ENCODE results near the gene LRRC8E. TPM values are rescaled to one million over a fixed set of nuclear protein-coding genes. Genes with fewer than 3 reads are reported as not detected.

The LRRC8E gene
- total RNA-seq, 1 donor from 2014 or later, result 0.08 TPM

DNA sequence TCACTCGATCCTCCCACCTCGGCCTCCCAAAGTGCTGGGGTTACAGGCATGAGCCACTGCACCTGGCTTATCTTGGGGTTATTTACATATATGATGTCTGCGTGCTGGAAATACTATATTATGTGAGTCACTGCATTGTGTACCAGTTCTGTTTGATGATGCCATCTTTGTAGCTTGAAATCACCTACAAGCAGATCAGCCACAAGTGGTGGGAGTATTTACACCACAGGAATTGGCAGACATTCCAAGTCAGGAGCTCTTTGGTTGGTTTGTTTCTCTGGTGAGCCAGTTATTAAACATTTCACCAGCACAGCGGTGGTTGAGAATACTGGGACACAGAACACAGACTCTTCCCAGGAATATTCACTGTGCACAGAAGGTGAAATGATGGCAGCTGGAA is 59.6 kb downstream of the LRRC8E start:
- H3K27me3 Mint-ChIP-seq (ENCODE audit: unreplicated experiment), result peaks cover 8% of the 10 kb centered on the region
- no peak overlapping the region for H3K4me3 Mint-ChIP-seq (ENCODE audit: unreplicated experiment)
- DNase-seq (ENCODE audit: low spot score), result no peak
- TF ChIP-seq, protein P1, sequence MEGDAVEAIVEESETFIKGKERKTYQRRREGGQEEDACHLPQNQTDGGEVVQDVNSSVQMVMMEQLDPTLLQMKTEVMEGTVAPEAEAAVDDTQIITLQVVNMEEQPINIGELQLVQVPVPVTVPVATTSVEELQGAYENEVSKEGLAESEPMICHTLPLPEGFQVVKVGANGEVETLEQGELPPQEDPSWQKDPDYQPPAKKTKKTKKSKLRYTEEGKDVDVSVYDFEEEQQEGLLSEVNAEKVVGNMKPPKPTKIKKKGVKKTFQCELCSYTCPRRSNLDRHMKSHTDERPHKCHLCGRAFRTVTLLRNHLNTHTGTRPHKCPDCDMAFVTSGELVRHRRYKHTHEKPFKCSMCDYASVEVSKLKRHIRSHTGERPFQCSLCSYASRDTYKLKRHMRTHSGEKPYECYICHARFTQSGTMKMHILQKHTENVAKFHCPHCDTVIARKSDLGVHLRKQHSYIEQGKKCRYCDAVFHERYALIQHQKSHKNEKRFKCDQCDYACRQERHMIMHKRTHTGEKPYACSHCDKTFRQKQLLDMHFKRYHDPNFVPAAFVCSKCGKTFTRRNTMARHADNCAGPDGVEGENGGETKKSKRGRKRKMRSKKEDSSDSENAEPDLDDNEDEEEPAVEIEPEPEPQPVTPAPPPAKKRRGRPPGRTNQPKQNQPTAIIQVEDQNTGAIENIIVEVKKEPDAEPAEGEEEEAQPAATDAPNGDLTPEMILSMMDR (IDR thresholded peaks at IDR 0.05; ENCODE audit: unreplicated experiment), result no peak
- no peaks in the 10 kb centered on the region for H3K4me1 Mint-ChIP-seq (ENCODE audit: unreplicated experiment)
- H3K27ac Mint-ChIP-seq (ENCODE audit: unreplicated experiment), result no peak overlapping the region
- no peaks in the 10 kb centered on the region for H3K9me3 Mint-ChIP-seq (ENCODE audit: unreplicated experiment)
- no peaks in the 10 kb centered on the region for H3K36me3 Mint-ChIP-seq (ENCODE audit: low read depth, unreplicated experiment)

Other genes with a start within 250 kb of the LRRC8E start
- gene RETN, start 219.5 kb upstream of the LRRC8E start, total RNA-seq (ENCODE audit: unreplicated experiment), result not detected
- gene MCEMP1, start 211.4 kb upstream of the LRRC8E start, total RNA-seq (ENCODE audit: unreplicated experiment), result not detected
- 82.0 TPM for gene TRAPPC5, start 207.7 kb upstream of the LRRC8E start, total RNA-seq (ENCODE audit: unreplicated experiment)
- not detected for gene FCER2, start 186.4 kb upstream of the LRRC8E start, total RNA-seq (ENCODE audit: unreplicated experiment)
- not detected for gene CLEC4G, start 156.4 kb upstream of the LRRC8E start, total RNA-seq (ENCODE audit: unreplicated experiment)
- not detected for gene CD209, start 141.0 kb upstream of the LRRC8E start, total RNA-seq (ENCODE audit: unreplicated experiment)
- gene CLEC4M, start 125.3 kb upstream of the LRRC8E start, total RNA-seq (ENCODE audit: unreplicated experiment), result not detected
- 20.4 TPM for gene EVI5L, start 58.3 kb upstream of the LRRC8E start, total RNA-seq (ENCODE audit: unreplicated experiment)
- gene PRR36, start 14.1 kb upstream of the LRRC8E start, total RNA-seq (ENCODE audit: unreplicated experiment), result 0.23 TPM
- gene MAP2K7, start 15.4 kb downstream of the LRRC8E start, total RNA-seq (ENCODE audit: unreplicated experiment), result 31.1 TPM
- not detected for gene TGFBR3L, start 26.3 kb downstream of the LRRC8E start, total RNA-seq (ENCODE audit: unreplicated experiment)
- gene SNAPC2, start 31.8 kb downstream of the LRRC8E start, total RNA-seq (ENCODE audit: unreplicated experiment), result 13.5 TPM
- 18.3 TPM for gene CTXN1, start 37.6 kb downstream of the LRRC8E start, total RNA-seq (ENCODE audit: unreplicated experiment)
- 46.5 TPM for gene TIMM44, start 55.2 kb downstream of the LRRC8E start, total RNA-seq (ENCODE audit: unreplicated experiment)
- gene ELAVL1, start 117.1 kb downstream of the LRRC8E start, total RNA-seq (ENCODE audit: unreplicated experiment), result 135 TPM
- not detected for gene CCL25, start 164.2 kb downstream of the LRRC8E start, total RNA-seq (ENCODE audit: unreplicated experiment)

Data from endothelial cell (in vitro differentiated cells).